ENCODE results near the gene EFCC1. TPM values are rescaled to one million over a fixed set of nuclear protein-coding genes. Genes with fewer than 3 reads are reported as not detected.

The EFCC1 gene
- total RNA-seq, 1 experiment from 2014 or later = 0.24 TPM

- CTCF ChIA-PET = no interaction called here
- Histone ChIP-seq H3K79me2 (ENCODE audit: low read depth) (no peaks in the 10 kb centered on the region), H3K4me3 (no peak overlapping the region), H2AFZ (no peak overlapping the region), H3K9me3 (ENCODE audit: insufficient read depth, low read depth) (no peaks in the 10 kb centered on the region), H4K20me1 (ENCODE audit: insufficient read depth) (no peaks in the 10 kb centered on the region), H3K27me3 (ENCODE audit: insufficient read depth, low read depth) (no peaks in the 10 kb centered on the region; the same call in 1 of the 2 replicates), H3K36me3 (ENCODE audit: low read depth) (no peaks in the 10 kb centered on the region), H3K27ac (no peak overlapping the region), H3K4me2 (no peak overlapping the region), H3K4me1 (replicated peaks; ENCODE audit: insufficient read depth) (no peaks in the 10 kb centered on the region), H3K9me2 (ENCODE audit: insufficient read depth) (no peaks in the 10 kb centered on the region), H3F3A (ENCODE audit: insufficient read depth, low read depth) (no peaks in the 10 kb centered on the region)
- POLR2A ChIA-PET (ENCODE audit: unreplicated experiment) = interaction anchor here (0.7 kb wide), 1 partner anchor 711 kb away, joined by 3 read pairs; no protein-coding TSS in a partner anchor
- no peak for TF ChIP-seq EZH2 (IDR thresholded peaks at IDR 0.05; ENCODE audit: low read depth)
- no peak for TF ChIP-seq CTCF (conservative IDR thresholded peaks at IDR 0.05)
- intact Hi-C loops (cut with micrococcal nuclease; ENCODE audit: unreplicated experiment) = no loop called here
- no peak for DNase-seq
- BruUV-seq (replicated peaks) = no TSS peak
Measured at GRCh38 chr3:129033633-129034321, 32.7 kb downstream of the EFCC1 start.

- no peak overlapping the region for H3K27ac ChIP-seq
- no TSS peak for BruUV-seq (replicated peaks)
- no peak overlapping the region for H2AFZ ChIP-seq
- no peak for DNase-seq
- H3K4me3 ChIP-seq = no peak overlapping the region
- POLR2A ChIA-PET (ENCODE audit: unreplicated experiment) = interaction anchor here (0.7 kb wide), 1 partner anchor 711 kb away, joined by 3 read pairs; no protein-coding TSS in a partner anchor
- no peaks in the 10 kb centered on the region for H3K79me2 ChIP-seq (ENCODE audit: low read depth)
- no peaks in the 10 kb centered on the region for H3K36me3 ChIP-seq (ENCODE audit: low read depth)
- no peak overlapping the region for H3K4me2 ChIP-seq
- H3K9me2 ChIP-seq (ENCODE audit: insufficient read depth) = no peaks in the 10 kb centered on the region
- H3K9me3 ChIP-seq (ENCODE audit: insufficient read depth, low read depth) = no peaks in the 10 kb centered on the region
- H3K27me3 ChIP-seq (ENCODE audit: insufficient read depth, low read depth) = no peaks in the 10 kb centered on the region; the same call in 1 of the 2 replicates
- H4K20me1 ChIP-seq (ENCODE audit: insufficient read depth) = no peaks in the 10 kb centered on the region
- intact Hi-C loops (cut with micrococcal nuclease; ENCODE audit: unreplicated experiment) = no loop called here
- no peaks in the 10 kb centered on the region for H3F3A ChIP-seq (ENCODE audit: insufficient read depth, low read depth)
- no peaks in the 10 kb centered on the region for H3K4me1 ChIP-seq (replicated peaks; ENCODE audit: insufficient read depth)
- CTCF ChIA-PET = no interaction called here
- TF ChIP-seq CTCF (conservative IDR thresholded peaks at IDR 0.05) = no peak
- no peak for TF ChIP-seq EZH2 (IDR thresholded peaks at IDR 0.05; ENCODE audit: low read depth)
Measured at GRCh38 chr3:129034642-129035041, 33.5 kb downstream of the EFCC1 start.

GRCh38 chr3:129035360-129036221, 34.5 kb downstream of the EFCC1 start:
- Histone ChIP-seq H3K27me3 (ENCODE audit: insufficient read depth, low read depth) (no peaks in the 10 kb centered on the region; the same call in 1 of the 2 replicates), H3K9me2 (ENCODE audit: insufficient read depth) (no peaks in the 10 kb centered on the region), H2AFZ (no peak overlapping the region), H3K27ac (no peak overlapping the region), H3K4me2 (no peak overlapping the region), H3F3A (ENCODE audit: insufficient read depth, low read depth) (no peaks in the 10 kb centered on the region), H4K20me1 (ENCODE audit: insufficient read depth) (no peaks in the 10 kb centered on the region), H3K4me1 (replicated peaks; ENCODE audit: insufficient read depth) (no peaks in the 10 kb centered on the region), H3K9me3 (ENCODE audit: insufficient read depth, low read depth) (no peaks in the 10 kb centered on the region), H3K79me2 (ENCODE audit: low read depth) (no peaks in the 10 kb centered on the region), H3K36me3 (ENCODE audit: low read depth) (no peaks in the 10 kb centered on the region), H3K4me3 (no peak overlapping the region)
- no peak for TF ChIP-seq CTCF (conservative IDR thresholded peaks at IDR 0.05)
- TF ChIP-seq EZH2 (IDR thresholded peaks at IDR 0.05; ENCODE audit: low read depth) = no peak
- ChIA-PET CTCF (no interaction called here), POLR2A (ENCODE audit: unreplicated experiment) (no interaction called here)
- intact Hi-C loops (cut with micrococcal nuclease; ENCODE audit: unreplicated experiment) = no loop called here
- DNase-seq = no peak
- BruUV-seq (replicated peaks) = no TSS peak

Data from PC-9 (cell line).